Esophagus squamous epithelium (tissue), 4 donors: ENCODE results near the gene NR2C2AP.
"Not testable (repeated sequence)": the region's sequence is repeated elsewhere in the genome, so short reads cannot be mapped to it uniquely, and the experiment has no call there.

Source experiments
- CTCF ChIP-seq, 6 experiments: fragments of 450-650 bp in 4 of 6; fragments of 200-600 bp in 2 of 6; sonication (generic) in 2 of 6; IDR thresholded peaks; one replicate each; pipeline ENCODE4 v1.5.1; 2016 to 2019; ENCODE audit warnings: antibody characterized with exemption in 6 of 6, mild to moderate bottlenecking in 4 of 6, moderate library complexity in 4 of 6
- POLR2A ChIP-seq, 4 donors: fragments of 450-650 bp; IDR thresholded peaks; one replicate each; pipeline ENCODE4 v1.6.1; 2017; ENCODE audit warnings: antibody characterized with exemption in 4 of 4, mild to moderate bottlenecking in 4 of 4, moderate library complexity in 3 of 4

- not testable (repeated sequence) for TF ChIP-seq CTCF, POLR2A (IDR thresholded peaks at IDR 0.05)
Measured at GRCh38 chr19:19173243-19173642, 30.0 kb downstream of the NR2C2AP start.
